ENCODE measurements around the gene PPP6R3. TPM values are rescaled to one million over a fixed set of nuclear protein-coding genes. Genes with fewer than 3 reads are reported as not detected.
A peak's percentile ranks its signal among the peaks of the same experiment; 100 is the strongest.

PPP6R3 gene
- total and polyA plus RNA-seq, 2 of the 8 experiments (the other 6 are each of a cell fraction or from before 2014, with no cell fraction given) = 44.6 to 150 TPM

DNA sequence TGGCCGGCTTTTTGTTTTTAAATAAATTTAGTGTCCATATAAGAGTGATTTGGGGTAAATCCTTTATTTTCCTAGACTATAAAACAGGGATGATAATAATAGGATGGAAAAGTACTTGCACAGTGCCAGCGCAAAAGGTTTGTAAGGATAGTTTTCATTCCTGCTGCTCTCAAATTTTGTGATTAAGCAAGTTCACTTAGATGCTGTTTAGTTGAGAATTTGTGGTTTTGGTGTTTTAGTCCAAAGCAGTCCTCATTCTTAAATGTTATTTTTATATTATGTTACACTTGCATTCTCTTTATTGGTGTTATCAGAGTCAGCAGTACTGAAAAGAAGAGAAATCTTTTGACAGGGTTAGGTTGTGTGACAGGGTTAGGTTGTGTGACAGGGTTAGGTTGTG lies 47.9 kb downstream of the PPP6R3 start:
- H3K56ac ChIP-seq (replicated peaks; ENCODE audit: insufficient read length, low read depth, low read length) = no peak overlapping the region
- no peak overlapping the region for H3K23ac ChIP-seq (ENCODE audit: insufficient read length)
- no peak overlapping the region for H4K5ac ChIP-seq (ENCODE audit: insufficient read length, low read depth, low read length)
- H3K27me3 ChIP-seq (replicated peaks in 1 of 4; ENCODE audit: control insufficient read depth in 3 of 4, extremely low read depth in 1 of 4, insufficient read depth in 3 of 4, low read length in 3 of 4) = no peaks in the 10 kb centered on the region
- peaks cover 9% of the 10 kb centered on the region for H3K79me1 ChIP-seq (ENCODE audit: low read depth, low read length)
- H3K18ac ChIP-seq (ENCODE audit: extremely low read depth, low read length) = no peak overlapping the region
- H4K20me1 ChIP-seq (replicated peaks in 1 of 2; ENCODE audit: control insufficient read depth in 1 of 2, insufficient read depth in 2 of 2, low read length in 2 of 2) = peaks cover 25 to 34% of the 10 kb centered on the region in 2 experiments
- WGBS, 2 experiments (ENCODE audit: extremely low coverage in 1 of 2, insufficient coverage in 1 of 2, insufficient read length in 1 of 2, insufficient replicate concordance in 2 of 2, low coverage in 1 of 2, low lambda C conversion rate in 2 of 2, missing lambda C conversion rate in 1 of 2) = 83% methylated on average over 2 of the region's 2 CpGs; no CpG with 5 or more reads in 1 of the 2 experiments
- no peak overlapping the region for H2AK5ac ChIP-seq (ENCODE audit: low read depth, low read length)
- H2BK5ac ChIP-seq (ENCODE audit: low read depth, low read length) = no peak overlapping the region
- peaks cover 0 to 6% (median 0%) of the 10 kb centered on the region in 4 experiments; a peak in 1 of 8 replicates for H3K36me3 ChIP-seq (ENCODE audit: control insufficient read depth in 2 of 4, insufficient read depth in 4 of 4, low read length in 3 of 4)
- no peak overlapping the region for H2BK120ac ChIP-seq (replicated peaks; ENCODE audit: low read depth, low read length)
- no peaks in the 10 kb centered on the region for H3K23me2 ChIP-seq (ENCODE audit: low read depth, low read length)
- no peak overlapping the region for H4K91ac ChIP-seq (replicated peaks; ENCODE audit: insufficient read length, low read length)
- H3K4ac ChIP-seq (replicated peaks; ENCODE audit: insufficient read length, low read depth, low read length) = no peak overlapping the region
- H3K4me3 ChIP-seq (ENCODE audit: extremely low read depth in 1 of 4, insufficient read depth in 2 of 4, low read depth in 3 of 4, low read length in 4 of 4) = no peak overlapping the region
- no peak overlapping the region for H2BK20ac ChIP-seq (ENCODE audit: low read length)
- peaks cover 20 to 99% of the 10 kb centered on the region in 2 experiments for H3K79me2 ChIP-seq (ENCODE audit: control insufficient read depth in 1 of 2, insufficient read depth in 2 of 2, low read length in 2 of 2)
- no peak for FAIRE-seq
- H2BK15ac ChIP-seq (ENCODE audit: low read length) = no peak overlapping the region
- no peak overlapping the region for H4K8ac ChIP-seq (ENCODE audit: extremely low read depth, insufficient read depth, low read length)
- H3K9me3 ChIP-seq (ENCODE audit: insufficient read depth in 2 of 2, low read depth in 1 of 2, low read length in 1 of 2) = no peaks in the 10 kb centered on the region
- H3K14ac ChIP-seq (ENCODE audit: insufficient read length) = no peak overlapping the region
- H3K4me2 ChIP-seq (ENCODE audit: insufficient read depth in 1 of 2, low read depth in 2 of 2, low read length in 2 of 2) = peak overlapping the region in 1 of 2 experiments; percentile 46; a peak in 1 of 4 replicates
- CTCF ChIA-PET (ENCODE audit: partially characterized antibody) = interaction anchor here (1.4 to 2.2 kb wide), 2 partner anchors 8 to 13 kb away, joined by 5 to 6 read pairs; no protein-coding TSS in a partner anchor
- POLR2A ChIA-PET (ENCODE audit: partially characterized antibody) = no interaction called here
- no peak overlapping the region for H3K9ac ChIP-seq (replicated peaks in 1 of 4; ENCODE audit: extremely low read depth in 1 of 4, low read depth in 3 of 4, low read length in 3 of 4)
- DNase-seq (ENCODE audit: low read depth in 1 of 2, low spot score in 2 of 2) = no peak
- no peak overlapping the region for H2BK12ac ChIP-seq (ENCODE audit: low read depth, low read length)
- H2AFZ ChIP-seq (ENCODE audit: low read length) = no peak overlapping the region
- H3K27ac ChIP-seq (ENCODE audit: low read depth, low read length) = no peak overlapping the region
- no peaks in the 10 kb centered on the region; a peak in 1 of 7 replicates for H3K4me1 ChIP-seq (replicated peaks in 1 of 4; ENCODE audit: control insufficient read depth in 3 of 4, insufficient read depth in 4 of 4, low read length in 3 of 4)
- no peak for TF ChIP-seq SAP30 (IDR thresholded peaks at IDR 0.05; ENCODE audit: insufficient read depth, insufficient replicate concordance, low read length)
- TF ChIP-seq JUN (IDR thresholded peaks at IDR 0.05; ENCODE audit: low read depth, low read length) = no peak
- TF ChIP-seq KDM4A (IDR thresholded peaks at IDR 0.05; ENCODE audit: low read depth, low read length, severe bottlenecking) = no peak
- no peak for TF ChIP-seq RNF2 (IDR thresholded peaks at IDR 0.05; ENCODE audit: borderline replicate concordance, low read depth, low read length, missing control alignments, poor library complexity, severe bottlenecking)
- TF ChIP-seq BRCA1 (IDR thresholded peaks at IDR 0.05; ENCODE audit: low read depth, low read length) = no peak
- TF ChIP-seq TAF7 (optimal IDR thresholded peaks at IDR 0.05; ENCODE audit: borderline replicate concordance, low read depth, low read length) = no peak
- TF ChIP-seq TBP (IDR thresholded peaks at IDR 0.05; ENCODE audit: low read depth, low read length) = no peak
- TF ChIP-seq HDAC2 (IDR thresholded peaks at IDR 0.05; ENCODE audit: borderline replicate concordance in 1 of 2, low read depth in 2 of 2, low read length in 2 of 2) = no peak
- no peak for TF ChIP-seq SP1 (IDR thresholded peaks at IDR 0.05; ENCODE audit: low read depth, low read length)
- TF ChIP-seq CREB1 (IDR thresholded peaks at IDR 0.05) = no peak
- no peak for TF ChIP-seq TEAD4 (IDR thresholded peaks at IDR 0.05; ENCODE audit: low read depth, low read length)
- no peak for TF ChIP-seq CHD2 (IDR thresholded peaks at IDR 0.05; ENCODE audit: low read length)
